Measurements from ENCODE around the gene WDR86.
A peak's percentile ranks its signal among the peaks of the same experiment; 100 is the strongest.

The WDR86 gene, protein sequence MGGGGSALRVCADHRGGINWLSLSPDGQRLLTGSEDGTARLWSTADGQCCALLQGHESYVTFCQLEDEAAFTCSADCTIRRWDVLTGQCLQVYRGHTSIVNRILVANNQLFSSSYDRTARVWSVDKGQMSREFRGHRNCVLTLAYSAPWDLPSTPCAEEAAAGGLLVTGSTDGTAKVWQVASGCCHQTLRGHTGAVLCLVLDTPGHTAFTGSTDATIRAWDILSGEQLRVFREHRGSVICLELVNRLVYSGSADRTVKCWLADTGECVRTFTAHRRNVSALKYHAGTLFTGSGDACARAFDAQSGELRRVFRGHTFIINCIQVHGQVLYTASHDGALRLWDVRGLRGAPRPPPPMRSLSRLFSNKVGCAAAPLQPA

DNA sequence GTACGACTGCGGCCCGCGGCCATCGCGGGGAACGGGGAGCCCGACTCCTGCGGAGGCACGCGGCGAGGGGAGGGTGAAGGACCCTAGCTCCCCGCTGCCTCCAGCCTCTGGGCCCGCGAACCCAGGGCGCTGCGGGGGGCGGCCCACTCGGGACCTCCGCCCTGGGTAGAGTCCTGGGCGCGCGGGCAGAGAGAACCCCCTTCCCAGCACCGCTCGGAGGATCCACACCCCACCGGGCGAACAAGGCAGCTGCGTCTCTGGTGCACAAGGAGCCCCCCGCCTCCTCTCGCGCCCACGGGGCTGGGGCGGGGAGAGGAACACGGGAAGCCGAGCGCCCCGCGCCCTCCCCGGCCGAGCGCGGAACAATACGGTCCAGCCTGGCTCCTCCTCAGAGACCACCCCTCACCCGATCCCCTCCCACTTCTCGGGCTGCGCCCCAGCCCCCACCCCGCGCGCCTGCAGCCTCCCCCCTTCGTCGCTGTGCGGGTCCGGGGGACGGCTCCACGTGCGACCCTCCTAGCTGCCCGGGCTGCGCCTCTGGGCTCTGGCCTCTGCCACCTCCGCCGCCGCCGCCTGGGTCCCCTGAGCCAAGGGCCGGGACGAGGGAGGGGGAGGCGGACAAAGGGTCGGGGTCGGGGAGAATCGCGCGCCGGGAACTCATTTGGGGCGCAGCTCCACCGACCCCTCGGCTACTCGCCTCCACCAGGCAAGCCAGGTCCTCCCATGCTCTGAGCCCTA is at the start of gene WDR86:
WDR86 (minus strand) TSS at position 372 of the 738 bp plus-strand sequence. CDS start 449 bp downstream, outside the sequence.
- no peak for DNase-seq

DNA sequence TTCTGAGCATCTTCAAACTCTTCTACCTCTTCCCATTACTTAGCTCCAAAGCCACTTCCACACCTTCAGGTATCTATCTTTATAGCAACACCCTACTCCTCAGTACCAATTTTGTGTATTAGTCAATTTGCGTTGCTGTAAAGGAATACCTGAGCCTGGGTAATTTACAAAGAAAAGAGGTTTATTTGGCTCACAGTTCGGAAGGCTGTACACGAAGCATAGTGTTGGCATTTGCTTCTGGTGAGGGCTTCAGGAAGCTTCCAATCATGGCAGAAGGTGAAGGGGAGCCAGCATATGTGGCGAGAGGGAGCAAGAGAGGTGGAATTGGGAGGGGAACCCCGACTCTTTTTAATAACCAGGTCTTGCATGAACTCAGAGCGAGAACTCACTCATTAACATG is 47.7 kb upstream of the WDR86 start:
- DNase-seq, result no peak

DNA sequence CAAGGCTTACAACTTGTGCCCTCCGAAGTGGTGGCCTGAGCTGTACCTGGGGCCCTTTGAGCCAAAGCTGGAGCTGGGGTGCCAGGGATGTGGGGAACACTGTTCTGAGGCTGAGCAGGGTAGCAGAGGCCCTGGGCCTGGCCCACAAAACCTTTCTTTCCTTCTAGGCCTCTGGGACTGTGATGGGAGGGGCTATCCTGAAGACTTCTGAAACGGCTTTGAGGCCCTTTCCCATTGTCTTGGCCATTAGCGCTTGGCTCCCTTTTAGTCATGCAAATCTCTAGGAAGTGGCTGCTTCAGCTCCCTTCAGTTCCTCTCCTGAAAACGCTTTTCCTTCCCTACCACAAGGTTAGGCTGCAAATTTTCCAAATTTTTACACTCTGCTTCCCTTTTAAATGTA is 46.9 kb upstream of the WDR86 start:
- DNase-seq, result no peak

- no peak for DNase-seq
These were observed 46.4 kb upstream of the WDR86 start for GRCh38 chr7:151456276-151456675.

- no peak for DNase-seq
These were observed 45.9 kb upstream of the WDR86 start for GRCh38 chr7:151455690-151456089.

DNA sequence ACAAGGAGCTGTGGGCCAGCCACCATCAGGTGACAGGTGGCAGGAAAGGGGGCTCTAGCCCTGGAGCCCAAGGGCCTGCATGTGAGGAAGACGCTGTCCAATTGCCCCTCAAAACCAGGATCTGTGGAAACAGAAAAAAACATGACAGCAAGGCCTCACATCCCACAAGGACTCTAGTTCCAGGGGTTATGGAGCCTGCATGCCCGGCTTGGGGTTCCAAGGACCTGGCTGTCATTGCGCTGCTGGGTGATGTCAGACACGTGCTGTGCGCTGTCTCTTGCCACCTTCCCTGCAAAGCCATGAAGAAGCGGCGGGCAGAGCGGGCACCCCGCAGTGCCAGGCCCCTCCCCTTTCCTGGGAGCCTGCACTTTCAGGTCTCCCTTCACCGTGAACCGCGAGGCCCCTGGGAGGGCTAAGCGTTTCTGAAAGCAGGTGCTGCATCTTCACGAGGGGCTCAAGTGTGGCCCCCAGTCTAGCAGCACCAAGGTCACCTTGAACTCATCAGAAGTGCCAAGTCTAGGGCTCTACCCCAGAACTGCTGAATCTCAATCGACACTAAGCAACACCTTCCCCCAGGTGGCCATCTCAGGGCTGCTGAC is 45.2 kb upstream of the WDR86 start:
- DNase-seq, result no peak

DNA sequence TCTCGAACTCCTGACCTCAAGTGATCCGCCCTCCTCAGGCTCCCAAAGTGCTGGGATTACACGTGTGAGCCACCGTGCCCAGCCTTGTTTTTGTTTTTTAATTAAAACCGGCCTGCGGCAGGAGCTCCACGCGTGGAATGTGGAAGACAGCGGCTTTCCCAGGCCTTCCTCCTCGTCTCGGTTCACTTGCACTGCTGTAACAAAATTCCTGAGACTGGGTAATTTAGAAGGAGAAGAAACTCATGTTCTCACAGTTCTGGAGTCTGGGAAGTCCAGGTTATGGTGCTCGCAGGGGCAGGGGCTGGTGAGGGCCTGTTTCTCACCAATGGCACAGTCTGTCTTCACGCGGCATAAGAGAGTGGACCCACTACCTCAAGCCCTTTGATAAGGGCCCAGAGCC is 44.5 kb upstream of the WDR86 start:
- peak; percentile 9 for DNase-seq

- DNase-seq, result no peak
These were observed 43.5 kb upstream of the WDR86 start for GRCh38 chr7:151453326-151453791.

DNA sequence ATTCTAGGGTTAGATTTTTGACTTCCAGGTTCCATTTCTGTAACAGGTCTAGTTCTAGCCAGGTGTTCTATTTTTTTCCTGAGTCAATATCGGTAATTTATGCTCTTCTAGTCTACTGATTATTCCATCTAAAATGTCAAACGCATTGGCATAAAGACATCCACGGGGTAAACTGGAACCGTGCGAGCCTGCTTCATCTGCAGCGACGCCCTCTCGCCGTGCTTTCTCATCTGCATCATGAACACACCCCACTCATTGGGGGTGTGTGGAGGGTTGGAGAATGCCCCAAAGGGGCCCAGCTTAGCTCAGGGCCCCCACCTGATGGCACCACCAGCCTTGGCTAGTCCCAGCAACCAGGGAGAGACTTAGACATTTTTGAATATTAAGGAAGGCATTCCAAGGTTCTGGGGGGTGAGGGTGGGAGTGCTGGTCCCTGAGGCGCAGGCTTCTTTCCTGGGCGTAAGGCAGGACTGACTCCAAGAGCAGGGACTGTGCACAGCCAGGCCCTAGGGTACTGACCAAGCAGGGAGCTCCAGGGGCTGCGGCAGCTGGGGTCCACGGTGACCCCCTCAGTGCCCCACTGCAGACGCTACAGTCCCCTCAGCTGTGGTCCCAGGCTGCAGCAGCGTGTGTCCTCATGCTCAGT is 43.0 kb upstream of the WDR86 start:
- no peak for DNase-seq

GRCh38 chr7:151451626-151452571 is 42.1 kb upstream of the WDR86 start:
- no peak for DNase-seq

- DNase-seq, result no peak
These were observed 41.3 kb upstream of the WDR86 start for GRCh38 chr7:151451156-151451555.

DNA sequence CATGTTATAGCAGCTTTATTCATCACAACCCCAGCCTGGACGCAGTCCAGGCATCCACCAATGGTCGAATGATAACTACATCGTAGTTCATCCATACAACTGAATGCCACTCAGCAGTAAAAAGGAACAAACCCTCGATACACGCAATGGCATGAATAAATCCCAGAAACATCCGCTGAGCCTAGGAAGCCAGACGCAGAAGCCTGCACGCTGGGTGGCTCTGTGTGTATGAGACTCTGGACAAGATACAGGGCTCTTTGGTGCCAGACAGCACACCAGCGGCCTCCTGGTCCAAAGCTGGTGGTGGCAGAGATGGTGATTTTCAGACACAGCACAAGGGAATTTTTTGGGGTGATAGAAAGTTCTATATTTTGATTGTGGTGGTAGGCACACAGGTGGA is 40.2 kb upstream of the WDR86 start:
- DNase-seq, result no peak

GRCh38 chr7:151448261-151449252 is 38.7 kb upstream of the WDR86 start:
- DNase-seq, result peak; percentile 26

DNA sequence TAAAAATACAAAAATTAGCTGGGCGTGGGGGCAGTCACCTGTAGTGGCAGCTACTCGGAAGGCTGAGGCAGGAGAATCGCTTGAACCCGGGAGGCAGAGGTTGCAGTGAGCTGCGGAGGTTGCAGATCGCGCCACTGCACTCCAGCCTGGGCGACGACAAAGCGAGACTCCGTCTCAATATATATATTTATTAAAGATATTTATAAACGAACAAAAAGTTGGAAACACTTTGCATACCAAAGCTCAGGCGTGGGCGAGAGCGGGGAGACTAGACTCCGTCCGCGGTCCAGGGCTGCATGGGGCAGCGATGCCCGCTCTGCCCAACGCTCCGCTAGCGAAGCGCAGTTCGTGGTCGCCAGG is 38.0 kb upstream of the WDR86 start:
- no peak for DNase-seq

GRCh38 chr7:151447312-151447711 is 37.5 kb upstream of the WDR86 start:
- no peak for DNase-seq

DNA sequence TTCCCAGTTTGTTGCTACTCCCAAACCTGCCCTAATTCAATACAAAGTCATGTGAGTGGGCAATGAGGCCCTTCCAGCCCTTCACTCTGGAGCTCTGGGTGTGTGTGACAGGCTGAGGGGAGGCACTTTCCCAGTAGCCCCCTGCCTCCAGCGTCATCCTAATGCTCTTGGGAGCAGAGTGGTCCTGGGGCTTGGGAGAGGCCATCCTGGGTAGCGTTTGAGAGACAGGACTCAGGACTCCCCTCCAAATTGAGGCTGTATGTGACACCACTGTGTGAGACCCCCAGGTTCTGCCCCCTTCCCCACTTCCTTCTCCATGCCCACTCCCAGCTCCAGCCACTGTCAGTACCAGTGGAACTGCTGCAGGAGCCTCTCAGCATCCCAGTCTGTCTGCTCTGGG is 36.6 kb upstream of the WDR86 start:
- no peak for DNase-seq

- DNase-seq, result no peak
These were observed 34.8 kb upstream of the WDR86 start for GRCh38 chr7:151444632-151445031.

- no peak for DNase-seq
These were observed 33.1 kb upstream of the WDR86 start for GRCh38 chr7:151442776-151443496.

GRCh38 chr7:151440799-151441445 is 31.1 kb upstream of the WDR86 start:
- DNase-seq, result no peak
